K562 (cell line): ENCODE results near the gene RPL35. TPM values are rescaled to one million over a fixed set of nuclear protein-coding genes. Genes with fewer than 3 reads are reported as not detected.

Experiments used
- ARNT ChIP-seq, 2 experiments: fragments of 450-650 bp; IDR thresholded peaks; 2 replicates each; pipeline ENCODE4 v1.6.1; 2016; ENCODE audit warnings: mild to moderate bottlenecking in 1 of 2
- C11orf30 ChIP-seq: fragments of 450-650 bp; IDR thresholded peaks from 2 replicates; pipeline ENCODE4 v1.6.1; 2016; ENCODE audit warnings: low read depth, mild to moderate bottlenecking
- CHD4 ChIP-seq: fragments of 200-600 bp; sonication (generic); IDR thresholded peaks from 3 replicates; pipeline ENCODE4 v1.6.1; 2012; ENCODE audit warnings: low read depth, mild to moderate bottlenecking, mixed read lengths, low read length, inconsistent platforms; ENCODE audit not compliant: insufficient read depth, insufficient replicate concordance, poor library complexity, severe bottlenecking
- EP400 ChIP-seq: fragments of 450-650 bp; IDR thresholded peaks from 2 replicates; pipeline ENCODE4 v1.6.1; 2017; ENCODE audit warnings: antibody characterized with exemption, mild to moderate bottlenecking, moderate library complexity
- EZH2 ChIP-seq: IDR thresholded peaks from 2 replicates; pipeline ENCODE4 v1.6.1; 2012; ENCODE audit warnings: low read depth, mild to moderate bottlenecking, inconsistent platforms, low read length, borderline replicate concordance
- FOXA3 ChIP-seq, 2 experiments: fragments of 450-650 bp in 1 of 2; sonication (generic) in 1 of 2; formaldehyde crosslinking; IDR thresholded peaks in 1 of 2; conservative IDR thresholded peaks in 1 of 2; 2 replicates each; pipeline versions ENCODE4 v1.4.0 to v1.8.0; 2020 to 2022; ENCODE audit warnings: mild to moderate bottlenecking in 2 of 2, missing genetic modification reagents in 1 of 2
- L3MBTL2 ChIP-seq: fragments of 450-650 bp; IDR thresholded peaks from 2 replicates; pipeline ENCODE4 v1.6.1; 2016; ENCODE audit warnings: mild to moderate bottlenecking, moderate library complexity
- NFIC ChIP-seq: fragments of 450-650 bp; IDR thresholded peaks from 2 replicates; pipeline ENCODE4 v1.6.1; 2017; ENCODE audit warnings: mild to moderate bottlenecking, inconsistent platforms
- RAD21 ChIP-seq, 2 experiments: fragments of 250-450 bp in 1 of 2; fragments of 450-650 bp in 1 of 2; sonication (Bioruptor Pico) in 1 of 2; formaldehyde crosslinking in 1 of 2; IDR thresholded peaks in 1 of 2; conservative IDR thresholded peaks in 1 of 2; 2 replicates each; pipeline versions ENCODE4 v1.4.0 to v1.8.0; 2020 to 2022; ENCODE audit warnings: mild to moderate bottlenecking in 2 of 2, moderate library complexity in 1 of 2
- ZNF3 ChIP-seq: fragments of 250-450 bp; sonication (Bioruptor Pico); IDR thresholded peaks from 2 replicates; pipeline ENCODE4 v1.5.0; 2021; ENCODE audit warnings: mild to moderate bottlenecking, moderate library complexity
- ZNF316 ChIP-seq: fragments of 450-650 bp; IDR thresholded peaks from 2 replicates; pipeline ENCODE4 v1.6.1; 2016
- polyA plus RNA-seq, 8 experiments: library from polyadenylated mRNA; depleted of rRNA in 4 of 8; stranded (reverse) in 5 of 8; unstranded in 3 of 8; fragments of >200 nt; fragmentation: Nextera tagmentation in 2 of 8; fragmentation: Illumina TruSeq in 1 of 8; extraction: Ambion mirVana in 2 of 8; extraction: Trizol in 1 of 8; gene quantifications; 2 replicates each; pipeline versions ENCODE4 v1.2.1 to v1.2.3, GENCODE V29; 2011 to 2014; ENCODE audit warnings: inconsistent platforms in 1 of 8, missing spikeins in 1 of 8
- total RNA-seq, 7 experiments: library from RNA; depleted of rRNA in 6 of 7; stranded (reverse); fragments of >200 nt in 6 of 7; fragmentation: Illumina TruSeq in 2 of 7; extraction: Trizol in 2 of 7; gene quantifications; 2 replicates each; pipeline versions ENCODE4 v1.2.1 to v1.2.3, GENCODE V29; 2011 to 2021; ENCODE audit warnings: low replicate concordance in 1 of 7
- TF ChIP-seq, protein P1 (sequence below), 2 experiments: IDR thresholded peaks; 2 replicates each; pipeline ENCODE4 v1.6.1; 2011; ENCODE audit warnings: borderline replicate concordance in 1 of 2, control low read depth in 1 of 2, low read depth in 1 of 2, low read length in 1 of 2, mild to moderate bottlenecking in 1 of 2, mixed read lengths in 1 of 2, moderate library complexity in 1 of 2; ENCODE audit not compliant: insufficient read depth in 1 of 2, insufficient read length in 1 of 2, poor library complexity in 1 of 2, severe bottlenecking in 1 of 2; ENCODE audit errors: extremely low read depth in 1 of 2
- TF ChIP-seq, protein P2 (sequence below): fragments of 450-650 bp; formaldehyde crosslinking; IDR thresholded peaks from 2 replicates; pipeline ENCODE4 v1.4.0; 2020; ENCODE audit warnings: mild to moderate bottlenecking, moderate library complexity
- TF ChIP-seq, protein P3 (sequence below), 2 experiments: IDR thresholded peaks in 1 of 2; conservative IDR thresholded peaks in 1 of 2; 2 replicates each; pipeline ENCODE4 v1.6.1; 2016; ENCODE audit warnings: low read depth in 2 of 2, mild to moderate bottlenecking in 1 of 2, missing compliant biosample characterization in 1 of 2, missing genetic modification characterization in 1 of 2, moderate library complexity in 1 of 2
- TF ChIP-seq, protein P4 (sequence below): sonication (generic); formaldehyde crosslinking; IDR thresholded peaks from 2 replicates; pipeline ENCODE4 v1.9.0; 2022; ENCODE audit warnings: mild to moderate bottlenecking, missing genetic modification reagents
- TF ChIP-seq, protein P5 (sequence below): sonication (generic); formaldehyde crosslinking; IDR thresholded peaks from 2 replicates; pipeline ENCODE4 v1.8.1; 2023; ENCODE audit warnings: mild to moderate bottlenecking, missing genetic modification reagents
- TF ChIP-seq, protein P6 (sequence below): sonication (generic); formaldehyde crosslinking; IDR thresholded peaks from 2 replicates; pipeline ENCODE4 v1.8.0; 2022; ENCODE audit warnings: mild to moderate bottlenecking, low read depth, missing genetic modification reagents

RPL35 gene
- total and polyA plus RNA-seq, 9 of the 15 experiments (the other 6 are each of a cell fraction or from before 2014, with no cell fraction given), result 1,755 to 5,101 (median 3,405) TPM

DNA sequence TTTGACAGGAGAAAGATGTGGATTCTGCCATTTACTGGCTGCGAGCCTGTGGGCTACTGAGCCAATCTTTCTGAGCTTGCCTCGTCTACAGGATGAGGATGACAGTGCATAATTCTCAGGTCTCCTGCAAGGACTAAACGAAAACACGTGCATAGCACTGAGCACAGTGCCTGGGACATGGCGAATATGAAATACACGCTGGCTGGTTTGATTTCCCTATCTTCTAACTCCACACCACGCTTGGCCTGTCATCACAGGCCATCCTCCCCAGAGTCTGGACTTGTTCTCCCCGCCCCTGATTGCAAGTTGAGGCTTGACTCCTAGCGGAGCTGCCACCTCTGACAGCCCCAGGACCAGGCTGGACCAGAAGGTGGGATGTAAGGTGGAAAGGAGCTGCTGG is 38.1 kb upstream of the RPL35 start (continued):
- TF ChIP-seq, protein P1, sequence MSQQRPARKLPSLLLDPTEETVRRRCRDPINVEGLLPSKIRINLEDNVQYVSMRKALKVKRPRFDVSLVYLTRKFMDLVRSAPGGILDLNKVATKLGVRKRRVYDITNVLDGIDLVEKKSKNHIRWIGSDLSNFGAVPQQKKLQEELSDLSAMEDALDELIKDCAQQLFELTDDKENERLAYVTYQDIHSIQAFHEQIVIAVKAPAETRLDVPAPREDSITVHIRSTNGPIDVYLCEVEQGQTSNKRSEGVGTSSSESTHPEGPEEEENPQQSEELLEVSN (IDR thresholded peaks at IDR 0.05; ENCODE audit: borderline replicate concordance in 1 of 2, extremely low read depth in 1 of 2, insufficient read depth in 1 of 2, insufficient read length in 1 of 2, low read depth in 1 of 2, low read length in 1 of 2, poor library complexity in 1 of 2, severe bottlenecking in 1 of 2), result peak; percentile 50 to 58
- TF ChIP-seq CHD4 (no peak), L3MBTL2 (peak; percentile 93), ZNF3 (CRISPR knock-in tag) (no peak), ZNF316 (peak; percentile 95), NFIC (0 out of 2 replicates have a peak, but pooled peaks have one; percentile 25), EZH2 (no peak), ARNT (IDR thresholded peaks at IDR 0.05) (0 out of 4 replicates have a peak, but pooled peaks of 1 of the 2 experiments have one; percentile 43), EP400 (peak; percentile 70), RAD21 (CRISPR knock-in tag; conservative IDR thresholded peaks at IDR 0.05 in 1 of 2, IDR thresholded peaks at IDR 0.05 in 1 of 2) (peak in 1 of 2 experiments; percentile 13; a peak in 1 of 4 replicates), FOXA3 (CRISPR knock-in tag; conservative IDR thresholded peaks at IDR 0.05 in 1 of 2, IDR thresholded peaks at IDR 0.05 in 1 of 2) (peak in 1 of 2 experiments; percentile 65; a peak in 1 of 4 replicates), C11orf30 (peak; percentile 94)
- TF ChIP-seq, protein P2, sequence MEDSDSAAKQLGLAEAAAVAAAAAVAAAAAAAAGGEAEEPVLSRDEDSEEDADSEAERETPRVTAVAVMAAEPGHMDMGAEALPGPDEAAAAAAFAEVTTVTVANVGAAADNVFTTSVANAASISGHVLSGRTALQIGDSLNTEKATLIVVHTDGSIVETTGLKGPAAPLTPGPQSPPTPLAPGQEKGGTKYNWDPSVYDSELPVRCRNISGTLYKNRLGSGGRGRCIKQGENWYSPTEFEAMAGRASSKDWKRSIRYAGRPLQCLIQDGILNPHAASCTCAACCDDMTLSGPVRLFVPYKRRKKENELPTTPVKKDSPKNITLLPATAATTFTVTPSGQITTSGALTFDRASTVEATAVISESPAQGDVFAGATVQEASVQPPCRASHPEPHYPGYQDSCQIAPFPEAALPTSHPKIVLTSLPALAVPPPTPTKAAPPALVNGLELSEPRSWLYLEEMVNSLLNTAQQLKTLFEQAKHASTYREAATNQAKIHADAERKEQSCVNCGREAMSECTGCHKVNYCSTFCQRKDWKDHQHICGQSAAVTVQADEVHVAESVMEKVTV (CRISPR knock-in tag), result no peak
- TF ChIP-seq, protein P3, sequence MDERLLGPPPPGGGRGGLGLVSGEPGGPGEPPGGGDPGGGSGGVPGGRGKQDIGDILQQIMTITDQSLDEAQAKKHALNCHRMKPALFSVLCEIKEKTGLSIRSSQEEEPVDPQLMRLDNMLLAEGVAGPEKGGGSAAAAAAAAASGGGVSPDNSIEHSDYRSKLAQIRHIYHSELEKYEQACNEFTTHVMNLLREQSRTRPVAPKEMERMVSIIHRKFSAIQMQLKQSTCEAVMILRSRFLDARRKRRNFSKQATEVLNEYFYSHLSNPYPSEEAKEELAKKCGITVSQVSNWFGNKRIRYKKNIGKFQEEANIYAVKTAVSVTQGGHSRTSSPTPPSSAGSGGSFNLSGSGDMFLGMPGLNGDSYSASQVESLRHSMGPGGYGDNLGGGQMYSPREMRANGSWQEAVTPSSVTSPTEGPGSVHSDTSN (CRISPR knock-in tag; IDR thresholded peaks at IDR 0.05; ENCODE audit: low read depth), result no peak
- TF ChIP-seq, protein P3 (tag; conservative IDR thresholded peaks at IDR 0.05; ENCODE audit: low read depth), result peak; percentile 81
- TF ChIP-seq, protein P4, sequence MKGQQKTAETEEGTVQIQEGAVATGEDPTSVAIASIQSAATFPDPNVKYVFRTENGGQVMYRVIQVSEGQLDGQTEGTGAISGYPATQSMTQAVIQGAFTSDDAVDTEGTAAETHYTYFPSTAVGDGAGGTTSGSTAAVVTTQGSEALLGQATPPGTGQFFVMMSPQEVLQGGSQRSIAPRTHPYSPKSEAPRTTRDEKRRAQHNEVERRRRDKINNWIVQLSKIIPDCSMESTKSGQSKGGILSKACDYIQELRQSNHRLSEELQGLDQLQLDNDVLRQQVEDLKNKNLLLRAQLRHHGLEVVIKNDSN (CRISPR knock-in tag), result no peak
- TF ChIP-seq, protein P5, sequence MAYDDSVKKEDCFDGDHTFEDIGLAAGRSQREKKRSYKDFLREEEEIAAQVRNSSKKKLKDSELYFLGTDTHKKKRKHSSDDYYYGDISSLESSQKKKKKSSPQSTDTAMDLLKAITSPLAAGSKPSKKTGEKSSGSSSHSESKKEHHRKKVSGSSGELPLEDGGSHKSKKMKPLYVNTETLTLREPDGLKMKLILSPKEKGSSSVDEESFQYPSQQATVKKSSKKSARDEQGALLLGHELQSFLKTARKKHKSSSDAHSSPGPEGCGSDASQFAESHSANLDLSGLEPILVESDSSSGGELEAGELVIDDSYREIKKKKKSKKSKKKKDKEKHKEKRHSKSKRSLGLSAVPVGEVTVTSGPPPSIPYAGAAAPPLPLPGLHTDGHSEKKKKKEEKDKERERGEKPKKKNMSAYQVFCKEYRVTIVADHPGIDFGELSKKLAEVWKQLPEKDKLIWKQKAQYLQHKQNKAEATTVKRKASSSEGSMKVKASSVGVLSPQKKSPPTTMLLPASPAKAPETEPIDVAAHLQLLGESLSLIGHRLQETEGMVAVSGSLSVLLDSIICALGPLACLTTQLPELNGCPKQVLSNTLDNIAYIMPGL (CRISPR knock-in tag), result no peak
- TF ChIP-seq, protein P6, sequence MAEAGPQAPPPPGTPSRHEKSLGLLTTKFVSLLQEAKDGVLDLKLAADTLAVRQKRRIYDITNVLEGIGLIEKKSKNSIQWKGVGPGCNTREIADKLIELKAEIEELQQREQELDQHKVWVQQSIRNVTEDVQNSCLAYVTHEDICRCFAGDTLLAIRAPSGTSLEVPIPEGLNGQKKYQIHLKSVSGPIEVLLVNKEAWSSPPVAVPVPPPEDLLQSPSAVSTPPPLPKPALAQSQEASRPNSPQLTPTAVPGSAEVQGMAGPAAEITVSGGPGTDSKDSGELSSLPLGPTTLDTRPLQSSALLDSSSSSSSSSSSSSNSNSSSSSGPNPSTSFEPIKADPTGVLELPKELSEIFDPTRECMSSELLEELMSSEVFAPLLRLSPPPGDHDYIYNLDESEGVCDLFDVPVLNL (CRISPR knock-in tag), result no peak
